H1 (cell line): Measurements from ENCODE around the gene MTR. TPM values are rescaled to one million over a fixed set of nuclear protein-coding genes. Genes with fewer than 3 reads are reported as not detected.

Source experiments
- CTCF ChIA-PET: fragments of 300-600 bp; sonication (Branson Sonifier 250); formaldehyde crosslinking; loops from one replicate; lab custom pipeline; 2021; ENCODE audit not compliant: partially characterized antibody; lab: Charles Lee
- POLR2A ChIA-PET: fragments of 300-600 bp; sonication (Branson Sonifier 250); formaldehyde crosslinking; loops from one replicate; lab custom pipeline; 2021; ENCODE audit warnings: inconsistent platforms; ENCODE audit not compliant: partially characterized antibody; lab: Charles Lee
- DNase-seq, 2 experiments: peaks; one replicate each; pipeline versions ENCODE4 v3.0.0 to v3.0.0-alpha.2; 2010 to 2022; ENCODE audit warnings: low spot score in 2 of 2, low read depth in 1 of 2, mixed read lengths in 1 of 2
- FAIRE-seq: peaks from 2 replicates; lab custom pipeline; 2011; peaks lifted over from hg19 to GRCh38; lab: Jason Lieb, UNC
- H2AFZ ChIP-seq: 2 replicates; pipeline ENCODE4 v1.8.1; 2012; ENCODE audit warnings: low read length, inconsistent platforms
- H2AK5ac ChIP-seq: 2 replicates; pipeline ENCODE4 v1.6.1; 2013; ENCODE audit warnings: low read depth, low read length
- H2BK120ac ChIP-seq: replicated peaks from 2 replicates; pipeline ENCODE3; 2013; ENCODE audit warnings: low read depth, low read length, inconsistent platforms
- H2BK12ac ChIP-seq: 2 replicates; pipeline ENCODE4 v1.6.1; 2013; ENCODE audit warnings: low read depth, low read length
- H2BK15ac ChIP-seq: 2 replicates; pipeline ENCODE4 v1.6.1; 2013; ENCODE audit warnings: low read length
- H2BK20ac ChIP-seq: 2 replicates; pipeline ENCODE4 v1.6.1; 2013; ENCODE audit warnings: low read length
- H2BK5ac ChIP-seq: 2 replicates; pipeline ENCODE4 v1.6.1; 2013; ENCODE audit warnings: low read depth, low read length
- H3K14ac ChIP-seq: 2 replicates; pipeline ENCODE4 v1.6.1; 2013; ENCODE audit warnings: inconsistent platforms; ENCODE audit not compliant: insufficient read length
- H3K18ac ChIP-seq: 2 replicates; pipeline ENCODE4 v1.6.1; 2013; ENCODE audit warnings: low read length; ENCODE audit errors: extremely low read depth
- H3K23ac ChIP-seq: 2 replicates; pipeline ENCODE4 v1.6.1; 2013; ENCODE audit warnings: inconsistent platforms; ENCODE audit not compliant: insufficient read length
- H3K23me2 ChIP-seq: 2 replicates; pipeline ENCODE4 v1.6.1; 2013; ENCODE audit warnings: low read depth, low read length
- H3K27ac ChIP-seq: 2 replicates; pipeline ENCODE4 v1.6.1; 2011; ENCODE audit warnings: low read depth, low read length, inconsistent platforms
- H3K27me3 ChIP-seq, 4 experiments: replicated peaks in 1 of 4; 1 replicate in 1 of 4; 2 replicates in 3 of 4; pipeline versions ENCODE4 v1.6.1 to v1.8.1; 2011 to 2013; ENCODE audit warnings: low read length in 3 of 4, mild to moderate bottlenecking in 3 of 4, inconsistent platforms in 2 of 4, mixed read lengths in 2 of 4, moderate library complexity in 1 of 4; ENCODE audit not compliant: control insufficient read depth in 3 of 4, insufficient read depth in 3 of 4; ENCODE audit errors: extremely low read depth in 1 of 4
- H3K36me3 ChIP-seq, 4 experiments: 2 replicates each; pipeline versions ENCODE4 v1.6.1 to v1.8.1; 2011 to 2013; ENCODE audit warnings: mild to moderate bottlenecking in 4 of 4, low read length in 3 of 4, moderate library complexity in 2 of 4, control low read depth in 1 of 4, inconsistent platforms in 1 of 4; ENCODE audit not compliant: insufficient read depth in 4 of 4, control insufficient read depth in 2 of 4
- H3K4ac ChIP-seq: replicated peaks from 2 replicates; pipeline ENCODE3; 2013; ENCODE audit warnings: low read length, low read depth, mixed read lengths, inconsistent platforms; ENCODE audit not compliant: insufficient read length
- H3K4me1 ChIP-seq, 4 experiments: replicated peaks in 1 of 4; 1 replicate in 1 of 4; 2 replicates in 3 of 4; pipeline versions ENCODE4 v1.6.1 to v1.8.1; 2011 to 2013; ENCODE audit warnings: low read length in 3 of 4, inconsistent platforms in 2 of 4, mixed read lengths in 1 of 4; ENCODE audit not compliant: insufficient read depth in 4 of 4, control insufficient read depth in 3 of 4
- H3K4me2 ChIP-seq, 2 experiments: 2 replicates each; pipeline versions ENCODE4 v1.6.1 to v1.8.1; 2011 to 2013; ENCODE audit warnings: low read depth in 2 of 2, low read length in 2 of 2, control low read depth in 1 of 2, inconsistent platforms in 1 of 2, mild to moderate bottlenecking in 1 of 2; ENCODE audit not compliant: insufficient read depth in 1 of 2
- H3K4me3 ChIP-seq, 4 experiments: fragments of 200-600, 300-600 bp in 1 of 4; sonication (generic), shearing (Covaris generic), sonication (Bioruptor Twin) in 1 of 4; 2 replicates each; pipeline versions ENCODE4 v1.5.1 to v1.8.1; 2011 to 2016; ENCODE audit warnings: low read length in 4 of 4, low read depth in 3 of 4, control low read depth in 2 of 4, inconsistent platforms in 2 of 4, mild to moderate bottlenecking in 2 of 4, mixed read lengths in 1 of 4, moderate library complexity in 1 of 4; ENCODE audit not compliant: insufficient read depth in 2 of 4; ENCODE audit errors: extremely low read depth in 1 of 4
- H3K56ac ChIP-seq: replicated peaks from 2 replicates; pipeline ENCODE3; 2013; ENCODE audit warnings: low read depth, mild to moderate bottlenecking, mixed read lengths, low read length, inconsistent platforms; ENCODE audit not compliant: insufficient read length
- H3K79me1 ChIP-seq: 2 replicates; pipeline ENCODE4 v1.6.1; 2013; ENCODE audit warnings: low read depth, low read length, control low read depth
- H3K79me2 ChIP-seq, 2 experiments: 2 replicates each; pipeline versions ENCODE4 v1.6.1 to v1.8.1; 2012 to 2013; ENCODE audit warnings: low read length in 2 of 2, mild to moderate bottlenecking in 2 of 2, inconsistent platforms in 1 of 2; ENCODE audit not compliant: insufficient read depth in 2 of 2, control insufficient read depth in 1 of 2
- H3K9ac ChIP-seq, 4 experiments: replicated peaks in 1 of 4; 1 replicate in 1 of 4; 2 replicates in 3 of 4; pipeline versions ENCODE4 v1.6.1 to v1.8.1; 2011 to 2013; ENCODE audit warnings: low read depth in 3 of 4, low read length in 3 of 4, control low read depth in 2 of 4, mild to moderate bottlenecking in 2 of 4, moderate library complexity in 2 of 4, inconsistent platforms in 1 of 4; ENCODE audit errors: extremely low read depth in 1 of 4
- H3K9me3 ChIP-seq, 2 experiments: 2 replicates each; pipeline versions ENCODE4 v1.6.1 to v1.8.1; 2012 to 2013; ENCODE audit warnings: mild to moderate bottlenecking in 2 of 2, moderate library complexity in 2 of 2, control low read depth in 1 of 2, inconsistent platforms in 1 of 2, low read depth in 1 of 2, low read length in 1 of 2, mixed read lengths in 1 of 2; ENCODE audit not compliant: insufficient read depth in 2 of 2
- H4K20me1 ChIP-seq, 2 experiments: replicated peaks in 1 of 2; 2 replicates each; pipeline versions ENCODE3 to v1.8.1; 2011 to 2013; ENCODE audit warnings: inconsistent platforms in 2 of 2, low read length in 2 of 2, mild to moderate bottlenecking in 1 of 2; ENCODE audit not compliant: insufficient read depth in 2 of 2, control insufficient read depth in 1 of 2
- H4K5ac ChIP-seq: 2 replicates; pipeline ENCODE4 v1.6.1; 2013; ENCODE audit warnings: low read length, low read depth, mixed read lengths, inconsistent platforms; ENCODE audit not compliant: insufficient read length
- H4K8ac ChIP-seq: 2 replicates; pipeline ENCODE4 v1.8.0; 2013; ENCODE audit warnings: mild to moderate bottlenecking, moderate library complexity, low read length, inconsistent platforms; ENCODE audit not compliant: insufficient read depth; ENCODE audit errors: extremely low read depth
- H4K91ac ChIP-seq: replicated peaks from 2 replicates; pipeline ENCODE3; 2013; ENCODE audit warnings: low read length, mixed read lengths, inconsistent platforms; ENCODE audit not compliant: insufficient read length
- CHD2 ChIP-seq: IDR thresholded peaks from 2 replicates; pipeline ENCODE4 v1.6.1; 2012; ENCODE audit warnings: low read length, improper control_type of control experiment
- HDAC2 ChIP-seq, 2 experiments: fragments of 300-600 bp in 1 of 2; sonication (generic) in 1 of 2; IDR thresholded peaks; 2 replicates each; pipeline ENCODE4 v1.6.1; 2011 to 2012; ENCODE audit warnings: low read depth in 2 of 2, low read length in 2 of 2, mild to moderate bottlenecking in 2 of 2, moderate library complexity in 2 of 2, borderline replicate concordance in 1 of 2, inconsistent platforms in 1 of 2
- KDM1A ChIP-seq: fragments of 200-600, 300-600 bp; sonication (generic); IDR thresholded peaks from 2 replicates; pipeline ENCODE4 v1.7.1; 2016; ENCODE audit warnings: mild to moderate bottlenecking, low read length, borderline replicate concordance
- POLR2AphosphoS5 ChIP-seq: IDR thresholded peaks from 2 replicates; pipeline ENCODE4 v1.6.1; 2011; ENCODE audit warnings: low read depth, low read length
- SUZ12 ChIP-seq: fragments of 200-600 bp; sonication (generic); IDR thresholded peaks from 2 replicates; pipeline ENCODE4 v1.6.1; 2012; ENCODE audit warnings: mild to moderate bottlenecking, inconsistent platforms, low read length, moderate library complexity, mixed read lengths
- YY1 ChIP-seq: IDR thresholded peaks from 2 replicates; pipeline ENCODE4 v1.6.1; 2011; ENCODE audit warnings: low read depth, mild to moderate bottlenecking, low read length
- polyA plus RNA-seq, 7 experiments: library from polyadenylated mRNA; depleted of rRNA in 3 of 7; stranded (reverse) in 5 of 7; unstranded in 2 of 7; fragments of >200 nt in 5 of 7; fragments of 200-250 nt in 2 of 7; gene quantifications; 1 replicate in 5 of 7; 2 replicates in 1 of 7; 4 replicates in 1 of 7; pipeline versions ENCODE4 v1.2.1 to v1.2.3, GENCODE V29; 2011 to 2013; ENCODE audit warnings: missing spikeins in 2 of 7, mixed read lengths in 2 of 7
- total RNA-seq: library from RNA; stranded (reverse); fragmentation: NEBNext Ultra II Directional; extraction: Animal tissue kit (Norgen Biotek cat#: 25700); gene quantifications from 2 replicates; pipeline ENCODE4 v1.2.1, GENCODE V29; 2021

Gene MTR
- total and polyA plus RNA-seq, 2 of the 8 experiments (the other 6 are each of a cell fraction or from before 2014, with no cell fraction given): 4.8 to 27.4 TPM

- Histone ChIP-seq H4K8ac (no peak overlapping the region), H2BK15ac (no peak overlapping the region), H4K91ac (no peak overlapping the region), H3K9me3 (peaks cover 0 to 3% of the 10 kb centered on the region in 2 experiments; a peak in 1 of 4 replicates), H3K27me3 (no peaks in the 10 kb centered on the region), H3K4ac (no peak overlapping the region), H2AK5ac (no peak overlapping the region), H2BK120ac (no peak overlapping the region), H3K9ac (no peak overlapping the region), H3K23me2 (no peaks in the 10 kb centered on the region; the same call in 1 of the 2 replicates), H2BK12ac (no peak overlapping the region), H3K18ac (no peak overlapping the region), H2BK5ac (no peak overlapping the region), H3K4me3 (no peak overlapping the region), H3K36me3 (no peaks in the 10 kb centered on the region), H4K20me1 (no peaks in the 10 kb centered on the region), H3K27ac (no peak overlapping the region), H3K4me2 (no peak overlapping the region), H3K14ac (no peak overlapping the region), H2BK20ac (no peak overlapping the region), H3K23ac (no peak overlapping the region), H3K56ac (no peak overlapping the region), H4K5ac (no peak overlapping the region), H2AFZ (no peak overlapping the region), H3K79me2 (no peaks in the 10 kb centered on the region), H3K4me1 (no peaks in the 10 kb centered on the region), H3K79me1 (no peaks in the 10 kb centered on the region)
- FAIRE-seq: no peak
- no peak for TF ChIP-seq HDAC2 (IDR thresholded peaks at IDR 0.05; ENCODE audit: borderline replicate concordance in 1 of 2, low read depth in 2 of 2, low read length in 2 of 2)
- TF ChIP-seq POLR2AphosphoS5: no peak
- TF ChIP-seq YY1: no peak
- no peak for TF ChIP-seq CHD2
- no peak for TF ChIP-seq KDM1A
- no peak for TF ChIP-seq SUZ12
- POLR2A ChIA-PET: no interaction called here
- no peak for DNase-seq
- CTCF ChIA-PET: interaction anchor here (1.0 kb wide), 1 partner anchor 39 kb away, joined by 3 read pairs; no protein-coding TSS in a partner anchor
Observed at GRCh38 chr1:236942431-236942830, 147.3 kb downstream of the MTR start.
